AG08395 (cell line): Measurements from ENCODE around the gene HS3ST3B1.

ENCODE experiments used
- DNase-seq: peaks from one replicate; pipeline ENCODE4 v3.0.0; 2012; ENCODE audit warnings: mixed read lengths, low spot score

Gene HS3ST3B1

DNA sequence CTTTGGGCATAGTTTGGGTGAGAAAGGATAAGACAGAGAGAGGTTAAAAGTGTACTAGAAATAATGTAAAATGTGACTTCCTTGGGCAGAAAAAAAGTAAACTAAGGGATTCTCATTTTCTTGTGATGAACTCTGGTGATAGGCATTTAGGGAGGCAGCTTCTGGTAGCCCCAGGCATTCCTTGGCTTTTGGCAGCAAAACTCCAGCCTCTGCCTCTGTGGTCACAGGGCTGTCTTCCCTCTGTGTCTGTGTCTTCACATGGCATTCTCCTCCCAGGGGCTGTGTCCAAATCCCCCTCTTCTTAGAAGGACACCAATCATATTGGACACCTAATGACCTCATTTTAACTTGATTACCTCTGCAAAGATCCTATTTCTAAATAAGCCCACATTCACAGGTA is 54.7 kb downstream of the HS3ST3B1 start:
- DNase-seq, result no peak

GRCh38 chr17:14359163-14360020 is 58.5 kb downstream of the HS3ST3B1 start:
- DNase-seq, result no peak

- no peak for DNase-seq
Observed at GRCh38 chr17:14360856-14361255, 60.0 kb downstream of the HS3ST3B1 start.

DNA sequence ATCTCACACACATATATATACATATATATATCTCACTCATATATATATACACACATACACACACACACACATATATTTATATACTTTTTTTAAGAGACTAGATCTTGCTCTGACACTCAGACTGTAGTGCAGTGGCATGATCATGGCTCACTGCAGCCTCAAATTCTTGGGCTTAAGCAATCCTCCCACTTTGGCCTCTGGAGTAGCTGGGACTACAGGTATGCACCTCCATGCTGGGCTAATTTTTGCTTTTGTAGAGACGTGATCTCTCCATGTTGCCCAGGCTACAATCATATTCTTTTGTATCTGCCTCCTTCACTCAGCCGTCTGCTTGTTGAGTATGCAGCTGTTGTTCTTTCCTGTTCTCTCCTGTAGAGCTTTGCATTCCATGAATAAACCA is 60.6 kb downstream of the HS3ST3B1 start:
- no peak for DNase-seq

GRCh38 chr17:14361945-14362508 is 61.1 kb downstream of the HS3ST3B1 start:
- DNase-seq, result no peak

DNA sequence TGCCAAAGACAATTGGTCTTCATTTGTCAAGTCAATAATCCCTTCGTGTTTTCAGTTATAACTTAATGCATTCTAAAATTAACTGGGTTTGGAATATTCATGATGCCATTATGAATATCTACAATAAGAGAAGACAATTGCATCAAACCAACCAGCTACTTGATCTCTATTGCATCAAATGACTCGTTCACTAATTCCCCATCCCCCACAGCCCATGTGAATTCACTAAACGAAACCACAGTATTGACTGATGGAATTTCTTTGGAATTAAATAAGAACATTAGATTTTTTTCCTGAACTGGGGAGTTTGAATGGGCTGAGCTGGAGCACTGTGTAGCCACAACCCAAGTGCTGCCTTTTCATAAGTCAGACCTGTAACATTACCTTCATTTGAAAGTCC is 65.3 kb downstream of the HS3ST3B1 start:
- no peak for DNase-seq

GRCh38 chr17:14372461-14372860 is 71.6 kb downstream of the HS3ST3B1 start:
- no peak for DNase-seq

- no peak for DNase-seq
Observed at GRCh38 chr17:14372905-14373613, 72.2 kb downstream of the HS3ST3B1 start.

GRCh38 chr17:14373614-14374259 is 72.9 kb downstream of the HS3ST3B1 start:
- peak; percentile 22 for DNase-seq

DNA sequence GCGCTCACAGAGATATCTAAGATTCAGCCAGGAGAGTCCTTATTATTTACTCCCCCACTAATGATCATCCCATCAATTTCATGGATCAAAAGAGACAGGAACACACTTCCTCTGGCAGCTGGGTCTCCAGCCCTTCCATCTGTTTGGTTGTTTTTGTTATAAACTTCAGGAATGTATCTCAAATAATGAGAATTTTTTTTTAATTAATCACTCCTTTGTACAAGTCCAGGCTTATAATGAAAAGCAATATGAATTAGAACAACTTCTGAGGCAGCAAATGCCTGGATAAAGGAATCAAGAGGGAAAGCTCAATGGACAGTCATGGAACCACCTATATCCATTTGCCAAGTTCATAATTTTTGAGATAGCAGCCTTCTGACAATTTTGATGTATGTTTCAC is 73.4 kb downstream of the HS3ST3B1 start:
- DNase-seq, result no peak

- DNase-seq, result no peak
Observed at GRCh38 chr17:14376666-14377065, 75.8 kb downstream of the HS3ST3B1 start.

- DNase-seq, result no peak
Observed at GRCh38 chr17:14381606-14382005, 80.7 kb downstream of the HS3ST3B1 start.

- no peak for DNase-seq
Observed at GRCh38 chr17:14387036-14387435, 86.2 kb downstream of the HS3ST3B1 start.

DNA sequence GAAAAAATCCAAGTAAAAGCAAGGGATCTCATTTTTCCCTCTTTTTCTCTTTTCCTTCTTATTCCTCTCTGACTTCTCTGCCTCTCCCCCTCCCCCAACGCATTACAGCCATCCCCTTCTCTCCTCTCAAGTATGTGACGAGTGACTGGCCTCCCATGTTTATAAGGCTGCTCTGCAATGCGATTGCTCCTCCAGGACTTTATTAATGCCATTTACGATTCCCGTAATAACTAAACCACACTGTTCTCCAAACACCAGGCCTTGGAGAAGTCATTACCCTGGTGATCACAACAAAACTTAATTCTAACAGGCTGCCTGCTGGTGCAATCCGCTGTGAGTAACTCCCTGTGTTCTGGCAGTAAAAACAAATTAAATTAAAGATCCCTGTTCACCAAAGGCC is 88.8 kb downstream of the HS3ST3B1 start:
- DNase-seq, result no peak

- no peak for DNase-seq
Observed at GRCh38 chr17:14393723-14394122, 92.8 kb downstream of the HS3ST3B1 start.

DNA sequence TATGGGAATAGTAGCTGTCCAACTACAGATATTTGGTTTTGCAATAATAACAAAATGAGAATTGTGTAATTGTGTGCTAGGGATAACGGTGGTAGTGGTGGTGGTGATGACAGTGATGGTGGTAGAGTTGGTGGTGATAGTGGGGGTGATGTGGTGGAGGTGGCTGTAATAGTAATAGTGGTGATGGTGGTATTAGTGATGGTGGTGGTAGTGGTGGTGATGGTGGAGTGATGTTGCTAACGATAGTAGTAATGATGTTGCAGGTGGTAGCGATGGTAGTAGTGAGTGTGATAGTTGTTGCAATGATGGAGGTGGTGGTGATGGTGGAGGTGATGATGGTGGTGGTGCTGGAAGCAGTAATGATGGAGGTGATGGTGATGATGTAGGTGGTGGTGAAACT is 94.4 kb downstream of the HS3ST3B1 start:
- DNase-seq, result no peak

GRCh38 chr17:14396547-14396946 is 95.7 kb downstream of the HS3ST3B1 start:
- DNase-seq, result peak; percentile 33

- no peak for DNase-seq
Observed at GRCh38 chr17:14398766-14399165, 97.9 kb downstream of the HS3ST3B1 start.
